Activated CD8-positive, alpha-beta memory T cell treated with anti-CD3 and anti-CD28 coated beads, Interleukin-2, amount 50 U/mL, for 4 hours (primary cell): ENCODE measurements around the gene ACSS1.

Experiments used
- DNase-seq: peaks from one replicate; pipeline ENCODE4 v3.0.0-alpha.2; 2020

Gene ACSS1

GRCh38 chr20:25030649-25031207 is 27.2 kb downstream of the ACSS1 start:
- no peak for DNase-seq

GRCh38 chr20:25030007-25030648 is 27.8 kb downstream of the ACSS1 start:
- no peak for DNase-seq

GRCh38 chr20:25025986-25026605 is 31.8 kb downstream of the ACSS1 start:
- no peak for DNase-seq

- DNase-seq, result no peak
These were observed 32.7 kb downstream of the ACSS1 start for GRCh38 chr20:25025091-25025861.

GRCh38 chr20:25024171-25024570 is 33.8 kb downstream of the ACSS1 start:
- DNase-seq, result no peak

GRCh38 chr20:25023356-25023755 is 34.6 kb downstream of the ACSS1 start:
- no peak for DNase-seq

- DNase-seq, result no peak
These were observed 35.3 kb downstream of the ACSS1 start for GRCh38 chr20:25022680-25023079.

- no peak for DNase-seq
These were observed 36.6 kb downstream of the ACSS1 start for GRCh38 chr20:25021336-25021735.

GRCh38 chr20:25020901-25021301 is 37.0 kb downstream of the ACSS1 start:
- DNase-seq, result no peak

GRCh38 chr20:25020345-25020744 is 37.6 kb downstream of the ACSS1 start:
- DNase-seq, result no peak

- DNase-seq, result no peak
These were observed 38.4 kb downstream of the ACSS1 start for GRCh38 chr20:25019381-25020155.

- DNase-seq, result no peak
These were observed 39.1 kb downstream of the ACSS1 start for GRCh38 chr20:25018841-25019240.

- no peak for DNase-seq
These were observed 39.5 kb downstream of the ACSS1 start for GRCh38 chr20:25018425-25018824.

GRCh38 chr20:25017257-25017803 is 40.6 kb downstream of the ACSS1 start:
- DNase-seq, result no peak

- no peak for DNase-seq
These were observed 41.5 kb downstream of the ACSS1 start for GRCh38 chr20:25016471-25016870.

- no peak for DNase-seq
These were observed 42.0 kb downstream of the ACSS1 start for GRCh38 chr20:25015986-25016385.

- no peak for DNase-seq
These were observed 43.1 kb downstream of the ACSS1 start for GRCh38 chr20:25014816-25015215.

GRCh38 chr20:25013478-25014380 is 44.2 kb downstream of the ACSS1 start:
- no peak for DNase-seq

- no peak for DNase-seq
These were observed 45.2 kb downstream of the ACSS1 start for GRCh38 chr20:25012616-25013189.

GRCh38 chr20:25011831-25012241 is 46.1 kb downstream of the ACSS1 start:
- no peak for DNase-seq

GRCh38 chr20:25011261-25011660 is 46.7 kb downstream of the ACSS1 start:
- no peak for DNase-seq
